HepG2 (cell line): Measurements from ENCODE around the gene CNNM2.

Experiments used
- CREM ChIP-seq, 2 experiments: sonication (generic) in 1 of 2; formaldehyde crosslinking in 1 of 2; IDR thresholded peaks; 2 replicates each; pipeline versions ENCODE4 v1.4.0 to v1.6.1; 2016 to 2020; ENCODE audit warnings: antibody characterized with exemption in 1 of 2, mild to moderate bottlenecking in 1 of 2, missing genetic modification reagents in 1 of 2
- CTCF ChIP-seq: sonication (generic); formaldehyde crosslinking; IDR thresholded peaks from 2 replicates; pipeline ENCODE4 v1.5.0; 2020; ENCODE audit warnings: mild to moderate bottlenecking, missing genetic modification reagents, moderate library complexity
- FOXK1 ChIP-seq: sonication (generic); formaldehyde crosslinking; IDR thresholded peaks from 2 replicates; pipeline ENCODE4 v1.4.0; 2020; ENCODE audit warnings: low read depth, missing genetic modification reagents, borderline replicate concordance
- JUN ChIP-seq: sonication (generic); formaldehyde crosslinking; IDR thresholded peaks from 2 replicates; pipeline ENCODE4 v1.4.0; 2020; ENCODE audit warnings: mild to moderate bottlenecking, missing genetic modification reagents
- KLF9 ChIP-seq: IDR thresholded peaks from 2 replicates; pipeline ENCODE4 v1.6.1; 2016; ENCODE audit warnings: low read depth
- PCBP1 ChIP-seq: fragments of 200-400 bp; formaldehyde crosslinking; IDR thresholded peaks from 2 replicates; pipeline ENCODE4 v1.6.1; 2017; ENCODE audit warnings: mild to moderate bottlenecking, low read depth, low read length, borderline replicate concordance
- POLR2AphosphoS5 ChIP-seq: IDR thresholded peaks from 2 replicates; pipeline ENCODE4 v1.6.1; 2012; ENCODE audit warnings: low read depth, low read length
- WIZ ChIP-seq: sonication (generic); formaldehyde crosslinking; IDR thresholded peaks from 2 replicates; pipeline ENCODE4 v1.5.1; 2020; ENCODE audit warnings: mild to moderate bottlenecking, missing genetic modification reagents
- YY1 ChIP-seq: IDR thresholded peaks from 2 replicates; pipeline ENCODE4 v1.6.1; 2011; ENCODE audit warnings: low read length, low read depth, moderate library complexity, mild to moderate bottlenecking; ENCODE audit not compliant: insufficient read depth, insufficient replicate concordance
- ZBTB8A ChIP-seq: sonication (generic); formaldehyde crosslinking; IDR thresholded peaks from 2 replicates; pipeline ENCODE4 v1.4.0; 2020; ENCODE audit warnings: mild to moderate bottlenecking, low read depth, missing genetic modification reagents, borderline replicate concordance
- ZNF382 ChIP-seq: sonication (generic); formaldehyde crosslinking; IDR thresholded peaks from 2 replicates; pipeline ENCODE4 v1.5.0; 2020; ENCODE audit warnings: missing genetic modification reagents, mild to moderate bottlenecking, borderline replicate concordance
- ZNF672 ChIP-seq: sonication (generic); formaldehyde crosslinking; IDR thresholded peaks from 2 replicates; pipeline ENCODE4 v1.8.1; 2022; ENCODE audit warnings: missing genetic modification reagents
- TF ChIP-seq, protein P1 (sequence below): IDR thresholded peaks from 2 replicates; pipeline ENCODE4 v1.6.1; 2012; ENCODE audit warnings: inconsistent platforms
- TF ChIP-seq, protein P2 (sequence below): sonication (generic); formaldehyde crosslinking; IDR thresholded peaks from 2 replicates; pipeline ENCODE4 v1.5.0; 2020; ENCODE audit warnings: mild to moderate bottlenecking, missing genetic modification reagents, borderline replicate concordance

DNA sequence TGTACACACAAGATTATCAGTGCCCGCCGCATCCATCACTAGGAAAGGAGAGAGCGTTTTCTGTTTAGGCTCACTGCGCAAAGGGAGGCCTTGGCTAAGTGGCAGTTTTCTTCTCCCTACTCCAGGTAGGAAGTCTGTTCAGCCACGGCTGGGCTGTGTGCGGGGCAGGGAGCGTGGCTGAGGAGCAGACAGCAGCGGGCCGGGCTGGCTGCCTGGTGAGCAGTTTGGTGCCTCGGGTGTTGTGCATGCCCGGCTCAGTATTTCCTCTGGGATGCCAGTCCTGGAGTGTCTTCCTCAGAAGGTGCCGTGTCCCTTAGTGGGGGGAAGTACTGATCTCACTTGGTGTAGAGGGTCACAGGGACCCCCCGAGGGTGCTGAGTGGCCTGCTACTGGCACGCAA is 160.6 kb downstream of the CNNM2 start:
- TF ChIP-seq CTCF (CRISPR knock-in tag) (no peak), YY1 (no peak), JUN (CRISPR knock-in tag) (no peak), ZBTB8A (CRISPR knock-in tag) (no peak), FOXK1 (CRISPR knock-in tag) (no peak), WIZ (CRISPR knock-in tag) (no peak), ZNF672 (no peak), PCBP1 (no peak), POLR2AphosphoS5 (no peak), CREM (IDR thresholded peaks at IDR 0.05) (no peak), CREM (CRISPR knock-in tag; IDR thresholded peaks at IDR 0.05) (no peak), KLF9 (CRISPR knock-in tag) (no peak), ZNF382 (no peak)
- TF ChIP-seq, protein P1, sequence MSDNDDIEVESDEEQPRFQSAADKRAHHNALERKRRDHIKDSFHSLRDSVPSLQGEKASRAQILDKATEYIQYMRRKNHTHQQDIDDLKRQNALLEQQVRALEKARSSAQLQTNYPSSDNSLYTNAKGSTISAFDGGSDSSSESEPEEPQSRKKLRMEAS = no peak
- TF ChIP-seq, protein P2, sequence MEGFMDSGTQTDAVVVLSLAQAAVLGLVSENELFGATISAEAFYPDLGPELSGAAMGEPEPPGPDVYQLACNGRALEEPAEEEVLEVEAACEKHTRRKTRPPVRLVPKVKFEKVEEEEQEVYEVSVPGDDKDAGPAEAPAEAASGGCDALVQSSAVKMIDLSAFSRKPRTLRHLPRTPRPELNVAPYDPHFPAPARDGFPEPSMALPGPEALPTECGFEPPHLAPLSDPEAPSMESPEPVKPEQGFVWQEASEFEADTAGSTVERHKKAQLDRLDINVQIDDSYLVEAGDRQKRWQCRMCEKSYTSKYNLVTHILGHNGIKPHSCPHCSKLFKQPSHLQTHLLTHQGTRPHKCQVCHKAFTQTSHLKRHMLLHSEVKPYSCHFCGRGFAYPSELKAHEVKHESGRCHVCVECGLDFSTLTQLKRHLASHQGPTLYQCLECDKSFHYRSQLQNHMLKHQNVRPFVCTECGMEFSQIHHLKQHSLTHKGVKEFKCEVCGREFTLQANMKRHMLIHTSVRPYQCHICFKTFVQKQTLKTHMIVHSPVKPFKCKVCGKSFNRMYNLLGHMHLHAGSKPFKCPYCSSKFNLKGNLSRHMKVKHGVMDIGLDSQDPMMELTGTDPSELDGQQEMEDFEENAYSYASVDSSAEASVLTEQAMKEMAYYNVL = no peak
